Sciatic nerve (tissue), 2 donors: ENCODE data around the gene RAB30. TPM values are rescaled to one million over a fixed set of nuclear protein-coding genes. Genes with fewer than 3 reads are reported as not detected.
A peak's percentile ranks its signal among the peaks of the same experiment; 100 is the strongest.

Experiments used
- ATAC-seq: fragments of 200-7000 bp; cut with Tn5 transposase; one replicate; pipeline ENCODE4 v1.9.1; 2020; ENCODE audit warnings: mild to moderate bottlenecking, moderate library complexity
- DNase-seq: peaks from one replicate; pipeline ENCODE4 v3.0.0-alpha.2; 2020; ENCODE audit warnings: low spot score
- intact Hi-C: fragments of 100-400 bp; cut with DNase I; formaldehyde crosslinking; loops from one replicate; pipeline ENCODE4 v1.14.2; 2022
- total RNA-seq: library from RNA; stranded (reverse); fragmentation: NEBNext Ultra II Directional; extraction: Animal tissue kit (Norgen Biotek cat#: 25700); gene quantifications from one replicate; pipeline ENCODE4 v1.2.1, GENCODE V29; 2021
- donor health status: DM: no; HTN: no; CAD: no.
- donor health status: DM: no; HTN: no; CAD: no.

RAB30 gene
- total RNA-seq, 1 donor from 2014 or later, result 57.1 TPM

DNA sequence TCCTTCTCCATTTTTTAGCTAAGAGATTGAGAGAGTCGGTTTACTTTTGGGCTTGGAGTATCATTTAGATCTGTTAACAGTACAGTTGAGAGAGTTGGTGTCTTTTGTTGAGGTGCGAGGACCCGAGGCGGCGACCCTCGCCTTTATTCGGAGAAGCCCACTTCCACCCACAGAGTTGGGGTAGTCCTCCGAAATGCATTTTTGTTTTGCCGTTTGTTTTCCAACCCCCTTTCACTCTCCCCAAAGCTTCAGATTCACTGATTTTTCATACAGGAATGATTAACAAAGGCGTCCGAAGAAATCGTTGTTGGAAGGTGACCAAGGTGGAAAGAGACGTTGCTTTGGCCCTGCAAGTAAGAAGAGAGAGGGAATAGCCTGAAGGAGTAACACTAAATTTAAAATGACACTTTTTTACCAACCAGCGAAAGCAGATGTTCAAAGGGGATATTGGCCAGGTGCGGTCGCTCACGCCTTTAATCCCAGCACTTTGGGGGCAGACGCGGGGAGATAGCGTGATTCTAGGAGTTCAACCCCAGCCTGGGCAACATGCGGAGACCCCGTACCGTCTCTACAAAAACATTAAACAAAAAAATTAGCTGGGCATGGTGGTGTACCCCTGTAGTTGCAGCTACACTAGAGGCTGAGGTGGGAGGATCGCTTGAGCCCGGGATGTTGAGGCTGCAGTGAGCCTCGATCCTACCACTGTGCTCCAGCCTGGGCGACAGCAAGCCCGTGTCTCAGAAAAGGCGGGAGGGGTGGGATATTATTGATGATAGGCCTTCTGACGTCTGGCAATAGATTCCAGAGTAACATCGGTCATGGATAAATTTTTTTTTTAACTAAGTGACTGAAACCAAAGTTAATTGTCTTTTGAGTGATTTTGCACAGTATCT lies 899 bp upstream of the RAB30 start:
- DNase-seq, result no peak
- intact Hi-C loops, result no loop called here
- no peak for ATAC-seq

DNA sequence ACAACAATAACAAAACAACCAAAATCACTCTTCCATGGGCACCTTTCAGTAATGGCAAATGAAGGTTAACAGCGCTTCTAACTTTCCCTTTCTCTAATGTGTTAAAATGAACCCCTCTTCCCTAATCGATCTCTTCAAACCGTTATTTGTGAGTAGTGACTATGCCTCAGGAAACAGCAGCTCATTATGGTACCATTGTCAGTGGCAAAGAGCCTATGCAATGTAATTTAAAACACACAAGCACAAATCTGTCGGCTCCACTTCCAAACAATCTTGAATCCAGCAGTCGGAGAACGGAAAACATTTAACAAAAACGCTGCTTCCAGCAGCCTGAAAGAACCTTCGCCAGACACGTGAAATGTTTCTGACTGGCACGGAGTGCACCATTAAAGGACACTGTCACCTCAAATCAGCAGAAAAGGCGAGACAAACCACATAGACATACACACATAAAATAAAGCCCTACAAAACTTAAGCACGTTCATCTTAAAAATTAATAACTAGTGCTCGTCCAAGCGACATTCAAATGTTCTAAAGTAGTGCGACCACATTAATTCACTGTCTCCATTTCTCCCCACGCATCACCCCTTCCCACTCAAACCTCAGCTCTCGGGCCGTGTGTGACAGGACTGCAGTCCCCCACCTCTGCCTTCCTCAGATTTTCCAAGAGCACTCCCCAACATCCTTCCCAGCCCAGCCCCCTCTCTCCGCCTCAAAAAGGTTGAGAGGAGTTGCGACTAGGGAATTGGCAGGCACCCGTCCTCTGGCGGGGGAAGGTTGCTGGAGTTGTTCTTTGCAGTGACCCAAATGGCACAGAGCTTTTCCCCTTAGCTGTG lies 748 bp downstream of the RAB30 start:
- intact Hi-C loops, result no loop called here
- ATAC-seq, result peak; percentile 37
- DNase-seq, result peak; percentile 77

DNA sequence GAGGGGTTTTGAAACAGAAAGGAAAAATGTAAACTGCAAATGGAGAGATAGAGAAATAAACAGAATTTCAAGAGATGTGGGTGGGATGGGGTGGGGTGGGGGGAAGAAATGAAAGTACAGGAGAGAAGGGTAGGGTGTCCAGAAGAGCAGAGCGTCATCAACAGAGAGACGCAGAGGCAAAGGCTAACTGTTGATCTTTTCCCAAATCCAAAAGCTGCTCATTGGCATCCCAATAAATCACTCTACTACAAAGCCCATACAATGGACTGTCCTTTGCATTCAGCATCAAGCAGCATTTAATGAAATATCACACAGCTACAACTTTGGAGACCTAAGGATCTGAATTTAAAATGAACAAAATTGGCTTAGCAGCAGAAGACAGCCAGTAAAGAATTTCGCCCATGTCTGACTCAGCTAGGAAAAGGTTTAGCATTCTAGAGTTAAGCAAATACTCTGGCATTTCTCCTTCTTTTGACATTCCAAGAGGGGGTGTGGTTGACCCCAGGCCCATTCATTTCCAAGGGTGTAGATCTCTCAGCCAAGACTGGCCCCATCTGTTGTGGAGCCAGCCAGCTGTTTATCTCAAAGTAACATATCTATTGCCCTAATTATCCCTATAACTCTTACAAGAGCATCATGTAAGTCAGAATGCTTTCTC lies 1.5 kb downstream of the RAB30 start:
- intact Hi-C loops, result no loop called here
- no peak for ATAC-seq
- no peak for DNase-seq

DNA sequence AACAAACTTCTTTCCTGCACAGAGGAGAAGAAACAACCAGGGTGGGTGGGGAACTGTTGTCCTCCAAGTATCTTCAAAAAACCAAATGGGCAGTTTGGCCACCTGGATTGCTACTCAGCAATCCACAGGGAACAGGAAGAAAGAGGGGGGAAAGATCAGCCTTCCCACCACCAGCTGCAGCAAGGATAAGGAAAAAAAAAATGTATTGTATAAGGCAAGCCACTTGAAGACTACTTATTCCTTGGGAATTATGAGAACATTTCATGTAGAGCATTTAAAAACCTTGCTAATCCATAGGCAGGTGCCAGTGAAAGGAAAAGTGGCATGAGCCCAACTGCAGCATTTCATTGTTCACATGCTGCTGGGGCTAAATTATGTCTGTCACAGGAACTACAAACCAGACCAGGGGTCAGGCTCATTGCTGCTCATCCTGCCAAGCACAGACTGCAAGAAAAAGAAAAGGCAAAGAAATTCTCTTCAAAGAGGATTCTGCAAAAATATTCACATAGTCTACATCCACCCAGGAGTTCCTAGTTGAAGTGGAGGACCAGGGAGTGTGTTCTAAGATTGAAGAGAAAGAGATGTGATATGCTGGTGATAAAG lies 2.2 kb downstream of the RAB30 start:
- DNase-seq, result no peak
- no peak for ATAC-seq
- intact Hi-C loops, result no loop called here

DNA sequence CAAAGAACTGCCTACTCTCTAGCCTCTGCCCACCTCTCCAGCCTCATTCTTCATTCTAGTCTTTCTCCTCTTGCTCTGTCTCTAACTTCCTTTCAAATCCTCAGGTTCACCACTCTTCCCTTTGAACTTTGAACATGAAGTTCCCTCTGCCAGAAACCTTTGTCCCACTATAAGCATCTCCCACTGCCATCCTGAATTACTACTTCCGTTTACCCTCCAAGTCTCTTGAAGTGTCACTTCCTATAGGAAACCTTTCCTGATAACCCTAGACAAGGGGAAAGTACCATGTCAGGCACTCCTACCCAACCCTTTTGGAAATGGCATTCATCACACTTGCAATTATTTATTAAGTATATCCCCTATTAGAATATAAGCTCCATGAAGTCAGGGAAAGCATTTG lies 3.1 kb downstream of the RAB30 start:
- intact Hi-C loops, result no loop called here
- no peak for ATAC-seq

DNA sequence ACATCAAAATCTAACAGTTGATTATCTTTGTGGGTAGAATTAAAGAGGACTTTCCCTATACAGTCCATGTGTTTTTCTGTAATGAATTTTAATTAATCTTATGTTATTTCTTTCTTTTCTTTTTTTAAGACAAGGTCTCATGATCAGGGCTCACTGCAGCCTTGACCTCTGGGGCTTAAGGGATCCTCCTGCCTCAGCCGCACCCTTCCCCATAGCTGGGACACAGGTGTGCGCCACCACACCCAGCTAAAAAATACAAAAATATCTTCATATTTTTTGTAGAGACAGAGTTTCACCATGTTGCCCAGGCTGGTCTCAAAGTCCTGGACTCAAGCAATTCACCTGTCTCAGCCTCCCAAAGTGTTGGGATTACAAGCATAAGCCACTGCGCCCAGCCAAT lies 7.7 kb downstream of the RAB30 start:
- ATAC-seq (no peak), DNase-seq (no peak)
- intact Hi-C loops, result no loop called here

More for the DNA sequence above, 3.1 kb downstream of the RAB30 start:
- DNase-seq, result no peak

- ATAC-seq, result peak; percentile 88
- no peak for DNase-seq
These were observed 8.5 kb downstream of the RAB30 start for GRCh38 chr11:83063073-83063754.

DNA sequence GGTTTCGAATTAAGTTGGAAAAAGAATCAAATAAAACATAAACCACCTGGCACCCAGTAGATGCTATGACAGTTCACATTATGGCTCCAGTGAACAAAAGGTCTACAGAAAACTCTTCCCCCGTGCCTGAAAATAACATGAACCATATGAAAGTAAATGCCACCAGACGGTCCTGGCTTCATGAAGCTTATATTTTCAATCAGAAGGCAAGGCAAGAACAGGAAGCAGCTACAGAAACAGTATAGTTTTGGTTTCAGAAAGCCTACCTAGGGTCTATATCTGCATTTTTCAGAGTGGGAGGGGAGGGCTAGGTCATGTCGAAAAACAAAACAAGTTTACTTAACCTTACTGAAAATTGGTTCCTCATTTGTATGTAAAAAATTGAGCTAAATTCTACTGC lies 9.8 kb downstream of the RAB30 start:
- DNase-seq (no peak), ATAC-seq (no peak)
- intact Hi-C loops, result no loop called here

More at GRCh38 chr11:83063073-83063754, 8.5 kb downstream of the RAB30 start:
- intact Hi-C loops, result no loop called here

- DNase-seq, result no peak
- intact Hi-C loops, result no loop called here
- no peak for ATAC-seq
These were observed 10.7 kb downstream of the RAB30 start for GRCh38 chr11:83060965-83061364.

GRCh38 chr11:83057721-83058120 lies 14.0 kb downstream of the RAB30 start:
- ATAC-seq, result no peak
- intact Hi-C loops, result no loop called here
- DNase-seq, result no peak

GRCh38 chr11:83056611-83057010 lies 15.1 kb downstream of the RAB30 start:
- DNase-seq (no peak), ATAC-seq (no peak)
- intact Hi-C loops, result no loop called here

- intact Hi-C loops, result no loop called here
- no peak for DNase-seq
- no peak for ATAC-seq
These were observed 15.5 kb downstream of the RAB30 start for GRCh38 chr11:83056204-83056603.

DNA sequence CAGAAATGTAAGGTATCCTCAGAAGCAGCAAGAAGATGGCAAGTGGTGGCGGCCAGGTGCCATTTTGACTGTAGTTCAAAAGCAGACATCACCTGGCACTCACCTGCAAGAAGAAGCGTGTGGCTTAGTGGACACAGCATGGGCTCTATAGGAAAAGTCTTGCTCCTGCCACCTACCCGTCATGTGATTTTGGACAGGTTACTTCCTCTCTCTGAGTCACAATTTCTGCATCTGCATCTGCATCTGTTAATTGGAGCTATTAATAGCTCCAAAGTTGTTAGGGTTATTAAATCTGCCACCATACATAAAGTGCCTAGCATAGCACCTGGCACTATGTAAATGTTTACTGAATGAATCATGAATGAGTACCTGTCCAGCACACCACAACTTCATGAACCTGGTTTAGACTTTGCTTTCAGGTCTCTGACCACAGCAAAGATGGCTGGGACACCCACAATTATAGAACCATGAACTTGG lies 16.8 kb downstream of the RAB30 start:
- ATAC-seq, result no peak
- intact Hi-C loops, result no loop called here

DNA sequence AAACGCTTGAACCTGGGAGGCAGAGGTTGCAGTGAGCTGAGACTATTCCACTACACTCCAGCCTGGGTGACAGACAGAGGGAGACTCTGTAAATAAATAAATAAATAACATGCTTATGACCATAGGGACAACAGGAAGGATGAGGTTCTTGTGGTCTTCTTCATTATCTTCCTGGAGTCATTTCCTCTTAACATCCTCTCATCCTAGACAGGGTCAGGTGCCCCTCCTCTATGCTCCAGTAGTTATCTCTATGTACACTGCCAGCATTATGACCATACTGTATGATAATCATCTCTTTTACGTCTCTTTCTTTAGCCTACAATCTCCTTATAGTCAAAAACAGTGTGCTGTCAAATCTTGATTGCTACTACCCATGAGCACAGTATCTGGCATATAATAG lies 17.7 kb downstream of the RAB30 start:
- no peak for DNase-seq
- no peak for ATAC-seq
- intact Hi-C loops, result no loop called here

More for the DNA sequence above, 16.8 kb downstream of the RAB30 start:
- no peak for DNase-seq

DNA sequence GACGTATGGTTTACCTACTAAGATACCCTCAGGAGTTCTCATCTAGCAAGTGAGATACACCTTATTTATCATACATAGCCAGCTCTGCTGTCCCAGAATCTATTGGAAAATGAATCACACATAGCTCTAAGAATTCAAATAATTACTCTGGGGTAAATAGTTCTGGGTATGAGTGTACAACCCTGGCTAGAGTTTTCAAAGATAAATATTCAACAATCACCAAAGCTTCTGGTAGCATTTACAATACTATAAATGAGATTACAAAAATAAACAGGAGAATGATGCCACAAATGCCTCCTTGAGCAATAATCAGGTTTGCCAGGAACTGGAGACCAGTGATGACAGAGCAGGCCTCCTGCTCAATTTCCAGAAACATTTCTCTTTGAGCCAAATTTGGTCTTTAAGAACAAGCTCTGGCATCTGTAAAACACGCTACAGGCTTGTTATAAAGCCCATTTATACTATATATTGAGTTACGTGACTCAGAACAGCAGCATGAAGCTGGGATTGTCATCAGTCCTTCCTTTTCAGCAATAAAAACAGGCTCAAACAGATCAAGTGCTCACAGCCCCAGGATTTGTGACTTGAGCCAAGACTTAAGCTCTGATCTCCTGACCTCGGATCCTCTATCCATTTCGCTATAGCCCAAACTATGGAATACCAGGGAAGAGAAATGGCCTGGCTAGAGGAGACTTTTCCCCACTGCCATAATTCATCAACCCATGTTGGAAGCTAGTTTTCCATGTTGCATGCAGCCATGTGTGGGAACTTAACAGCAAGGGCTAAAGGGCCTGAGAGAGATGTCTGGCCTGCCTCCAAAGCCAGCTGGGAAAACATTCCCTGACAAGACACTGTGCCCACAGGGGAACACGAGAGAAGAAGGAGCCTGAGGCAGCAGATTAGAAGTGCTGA lies 19.7 kb downstream of the RAB30 start:
- intact Hi-C loops, result no loop called here
- ATAC-seq, result peak; percentile 73
- no peak for DNase-seq

DNA sequence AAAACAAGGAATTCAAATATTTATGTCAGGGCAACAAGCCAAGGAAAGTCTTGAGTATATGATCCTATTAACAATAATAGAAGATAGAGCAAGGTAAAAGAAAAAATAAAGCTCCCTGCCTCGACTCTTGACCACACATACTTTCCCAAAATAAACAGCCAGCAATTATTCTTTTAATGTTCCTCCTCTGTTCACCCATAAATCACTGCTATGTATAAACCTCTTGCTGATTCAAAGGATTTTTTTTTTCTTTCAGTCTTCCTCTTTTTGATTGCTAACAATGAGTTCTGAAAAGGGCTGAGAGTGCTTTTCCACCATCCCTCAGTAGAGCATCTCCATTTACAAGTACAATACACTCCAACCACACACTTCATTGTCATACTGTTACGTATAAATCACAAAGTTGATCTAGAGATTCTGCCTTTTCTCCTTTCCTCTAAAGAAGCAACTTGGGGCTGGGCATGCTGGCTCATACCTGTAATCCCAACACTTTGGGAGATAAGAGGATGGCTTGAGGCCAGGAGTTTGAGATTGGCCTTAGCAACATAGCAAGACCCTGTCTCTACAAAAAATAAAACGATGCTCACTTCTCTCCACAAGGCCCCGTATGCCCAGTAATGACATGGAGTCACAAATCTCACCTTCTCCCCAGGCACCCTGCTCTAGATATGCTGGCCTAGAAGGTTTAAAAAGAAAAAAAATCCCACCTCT lies 24.0 kb downstream of the RAB30 start:
- no peak for ATAC-seq
- intact Hi-C loops, result no loop called here

GRCh38 chr11:83046621-83047172 lies 25.0 kb downstream of the RAB30 start:
- intact Hi-C loops, result no loop called here
- no peak for ATAC-seq
- DNase-seq, result no peak

More for the DNA sequence above, 24.0 kb downstream of the RAB30 start:
- DNase-seq, result no peak
